ENCODE measurements around the gene MRPS11.

GRCh38 chr15:88467073-88467934 lies at the start of gene MRPS11, which contains the start of gene MRPL46:
- TF ChIP-seq JUN (IDR thresholded peaks at IDR 0.05) (peak; percentile 76 to 87; a peak in 4 of 5 replicates), CTCF (IDR thresholded peaks at IDR 0.05) (no peak), KDM1A (IDR thresholded peaks at IDR 0.05; ENCODE audit: low read depth) (no peak)

All from A549 (cell line).